CD8-positive, alpha-beta memory T cell (primary cell): ENCODE data around the gene PPP6R1. TPM values are rescaled to one million over a fixed set of nuclear protein-coding genes. Genes with fewer than 3 reads are reported as not detected.

Experiments used
- CTCF ChIA-PET: fragments of 350-600 bp; sonication (Branson Sonifier 250); formaldehyde crosslinking; loops from one replicate; lab custom pipeline; 2021; ENCODE audit warnings: antibody characterized with exemption; lab: Charles Lee
- POLR2A ChIA-PET: fragments of 350-600 bp; sonication (Branson Sonifier 250); formaldehyde crosslinking; loops from one replicate; lab custom pipeline; 2021; ENCODE audit warnings: antibody characterized with exemption; lab: Charles Lee
- DNase-seq, 5 donors: peaks; one replicate each; pipeline versions ENCODE4 v3.0.0 to v3.0.0-alpha.2; 2020 to 2022; ENCODE audit warnings: mixed read lengths in 1 of 5
- H3K27ac ChIP-seq: one replicate; pipeline ENCODE4 v1.7.0; 2013; ENCODE audit warnings: low read depth, mild to moderate bottlenecking, low read length, moderate library complexity
- H3K27me3 ChIP-seq: 2 replicates; pipeline ENCODE4 v1.7.0; 2013; ENCODE audit warnings: low read length, mild to moderate bottlenecking; ENCODE audit not compliant: insufficient read depth, poor library complexity, severe bottlenecking
- H3K36me3 ChIP-seq: 2 replicates; pipeline ENCODE4 v1.7.0; 2013; ENCODE audit warnings: mild to moderate bottlenecking, low read length, moderate library complexity; ENCODE audit not compliant: insufficient read depth
- H3K4me1 ChIP-seq: 2 replicates; pipeline ENCODE4 v1.7.0; 2013; ENCODE audit warnings: mild to moderate bottlenecking, low read length, moderate library complexity; ENCODE audit not compliant: insufficient read depth
- H3K4me3 ChIP-seq: 2 replicates; pipeline ENCODE4 v1.7.0; 2013; ENCODE audit warnings: mild to moderate bottlenecking, low read length
- H3K9me3 ChIP-seq: 2 replicates; pipeline ENCODE4 v1.7.0; 2013; ENCODE audit warnings: mild to moderate bottlenecking, low read length
- H3K27ac Mint-ChIP-seq, 8 donors: one replicate each; pipeline ENCODE4 v1.8.0; 2020 to 2021; ENCODE audit warnings: mixed read lengths in 8 of 8, mild to moderate bottlenecking in 6 of 8, inconsistent platforms in 3 of 8, moderate library complexity in 3 of 8
- H3K27me3 Mint-ChIP-seq, 2 donors: one replicate each; pipeline ENCODE4 v1.8.0; 2020 to 2021; ENCODE audit warnings: mixed read lengths in 2 of 2, mild to moderate bottlenecking in 1 of 2, moderate library complexity in 1 of 2
- H3K36me3 Mint-ChIP-seq, 3 donors: one replicate each; pipeline ENCODE4 v1.8.0; 2020 to 2021; ENCODE audit warnings: mixed read lengths in 3 of 3, inconsistent platforms in 1 of 3, mild to moderate bottlenecking in 1 of 3
- H3K4me1 Mint-ChIP-seq, 3 donors: one replicate each; pipeline ENCODE4 v1.8.0; 2020 to 2021; ENCODE audit warnings: mixed read lengths in 3 of 3, inconsistent platforms in 1 of 3, mild to moderate bottlenecking in 1 of 3
- H3K4me3 Mint-ChIP-seq, 7 donors: one replicate each; pipeline ENCODE4 v1.8.0; 2020 to 2021; ENCODE audit warnings: mixed read lengths in 7 of 7, mild to moderate bottlenecking in 6 of 7, moderate library complexity in 4 of 7, inconsistent platforms in 2 of 7
- H3K9me3 Mint-ChIP-seq, 5 donors: one replicate each; pipeline ENCODE4 v1.8.0; 2020 to 2022; ENCODE audit warnings: mixed read lengths in 5 of 5, mild to moderate bottlenecking in 3 of 5, moderate library complexity in 2 of 5, inconsistent platforms in 1 of 5
- polyA plus RNA-seq: library from polyadenylated mRNA; unstranded; fragments of 300-500 nt; fragmentation: Illumina TruSeq; gene quantifications from one replicate; pipeline ENCODE4 v1.2.3, GENCODE V29; 2021
- total RNA-seq, 2 experiments: library from RNA; stranded (reverse); gene quantifications; one replicate each; pipeline ENCODE4 v1.2.3, GENCODE V29; 2021

PPP6R1 gene
- total and polyA plus RNA-seq, 3 experiments from 2014 or later: 143 to 225 (median 216) TPM

DNA sequence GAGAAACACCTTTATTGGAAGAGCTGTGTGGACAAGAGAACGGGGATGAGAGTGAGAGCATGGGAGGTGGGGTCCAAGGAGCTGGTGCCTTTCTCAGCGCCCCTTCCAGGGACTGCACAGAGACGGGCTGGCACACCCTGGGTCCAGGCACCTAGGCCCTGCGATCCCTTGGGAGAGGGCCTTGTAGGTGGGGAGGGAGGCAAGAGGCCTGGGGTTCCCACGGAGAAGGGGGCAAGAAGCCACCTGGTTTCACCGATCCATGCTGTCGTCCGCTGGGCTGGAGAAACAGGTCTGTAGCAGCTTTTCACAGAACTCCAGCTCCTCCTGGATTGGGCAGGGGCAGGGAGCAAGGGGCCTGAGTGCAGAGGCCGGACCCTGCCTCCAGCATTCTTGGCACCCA lies 3.5 kb upstream of the PPP6R1 start:
- DNase-seq: no peak
- Histone ChIP-seq H3K27me3 (no peaks in the 10 kb centered on the region), H3K4me3 (no peak overlapping the region), H3K4me1 (peaks cover 7% of the 10 kb centered on the region), H3K36me3 (no peaks in the 10 kb centered on the region), H3K27ac (no peak overlapping the region), H3K9me3 (no peaks in the 10 kb centered on the region)
- peaks cover 18 to 19% (median 19%) of the 10 kb centered on the region in 3 donors for H3K4me1 Mint-ChIP-seq
- peak overlapping the region in 3 of 8 donors; percentile 40 to 70 (median 44) for H3K27ac Mint-ChIP-seq
- H3K27me3 Mint-ChIP-seq: no peaks in the 10 kb centered on the region
- H3K4me3 Mint-ChIP-seq: no peak overlapping the region
- H3K9me3 Mint-ChIP-seq: peaks cover 0 to 3% (median 0%) of the 10 kb centered on the region in 5 donors
- ChIA-PET POLR2A (interaction anchor here (0.6 to 1.6 kb wide), 3 partner anchors 14 to 18 kb away, joined by 3 to 6 read pairs (median 4); partner anchors contain the start of gene HSPBP1), CTCF (no interaction called here)
- H3K36me3 Mint-ChIP-seq: peaks cover 5 to 28% (median 6%) of the 10 kb centered on the region in 3 donors

- Histone ChIP-seq H3K36me3 (no peaks in the 10 kb centered on the region), H3K9me3 (no peaks in the 10 kb centered on the region), H3K27ac (no peak overlapping the region), H3K27me3 (no peaks in the 10 kb centered on the region), H3K4me3 (no peak overlapping the region), H3K4me1 (peaks cover 14% of the 10 kb centered on the region)
- no peak overlapping the region for H3K4me3 Mint-ChIP-seq
- no peak for DNase-seq
- H3K27me3 Mint-ChIP-seq: no peaks in the 10 kb centered on the region
- POLR2A ChIA-PET: interaction anchor here (0.5 to 1.6 kb wide), 4 partner anchors 17 to 373 kb away, joined by 3 to 8 read pairs (median 4); partner anchors contain the start of gene HSPBP1
- peaks cover 5 to 32% (median 6%) of the 10 kb centered on the region in 3 donors for H3K36me3 Mint-ChIP-seq
- H3K4me1 Mint-ChIP-seq: peaks cover 24 to 25% (median 24%) of the 10 kb centered on the region in 3 donors
- peaks cover 0 to 3% (median 0%) of the 10 kb centered on the region in 5 donors for H3K9me3 Mint-ChIP-seq
- H3K27ac Mint-ChIP-seq: no peak overlapping the region
- CTCF ChIA-PET: interaction anchor here (1.7 kb wide), 2 partner anchors 156 to 242 kb away, joined by 3 to 4 read pairs; no protein-coding TSS in a partner anchor
Observed at GRCh38 chr19:55261671-55262126, 2.9 kb upstream of the PPP6R1 start.

GRCh38 chr19:55259540-55260210 lies 858 bp upstream of the PPP6R1 start:
- Mint-ChIP-seq H3K9me3 (no peaks in the 10 kb centered on the region), H3K36me3 (peaks cover 0 to 35% (median 2%) of the 10 kb centered on the region in 3 donors), H3K4me3 (peak overlapping the region; percentile 90 to 97 (median 92)), H3K27ac (peak overlapping the region; percentile 96 to 99 (median 98)), H3K4me1 (peaks cover 39 to 40% (median 39%) of the 10 kb centered on the region in 3 donors), H3K27me3 (no peaks in the 10 kb centered on the region)
- H3K27ac ChIP-seq: peak overlapping the region; percentile 91
- CTCF ChIA-PET: interaction anchor here (0.7 to 2.7 kb wide), 10 partner anchors 16 to 394 kb away, joined by 3 to 9 read pairs (median 4); partner anchors contain the start of genes HSPBP1 and TMEM238
- no peak for DNase-seq
- H3K27me3 ChIP-seq: no peaks in the 10 kb centered on the region
- POLR2A ChIA-PET: interaction anchor here (0.7 to 2.3 kb wide), 12 partner anchors 9 to 340 kb away, joined by 3 to 33 read pairs (median 4); partner anchors contain the start of genes FIZ1, HSPBP1, KMT5C and NAT14
- H3K9me3 ChIP-seq: no peaks in the 10 kb centered on the region
- H3K4me3 ChIP-seq: peak overlapping the region; percentile 82
- peaks cover 34% of the 10 kb centered on the region for H3K4me1 ChIP-seq
- no peaks in the 10 kb centered on the region for H3K36me3 ChIP-seq

- peaks cover 44% of the 10 kb centered on the region for H3K4me1 ChIP-seq
- ChIA-PET POLR2A (interaction anchor here (0.7 to 2.3 kb wide), 8 partner anchors 21 to 380 kb away, joined by 3 to 33 read pairs (median 5); partner anchors contain the start of genes HSPBP1, KMT5C, TMEM238 and UBE2S), CTCF (interaction anchor here (0.8 to 1.3 kb wide), 3 partner anchors 14 to 117 kb away, joined by 3 read pairs; no protein-coding TSS in a partner anchor)
- Mint-ChIP-seq H3K4me1 (peaks cover 48 to 52% (median 48%) of the 10 kb centered on the region in 3 donors), H3K4me3 (peak overlapping the region; percentile 90 to 97 (median 93)), H3K27ac (peak overlapping the region; percentile 68 to 99 (median 98)), H3K27me3 (peaks cover 0 to 3% of the 10 kb centered on the region in 2 donors), H3K36me3 (peaks cover 0 to 45% (median 3%) of the 10 kb centered on the region in 3 donors), H3K9me3 (no peaks in the 10 kb centered on the region)
- no peaks in the 10 kb centered on the region for H3K36me3 ChIP-seq
- no peaks in the 10 kb centered on the region for H3K27me3 ChIP-seq
- H3K27ac ChIP-seq: peak overlapping the region; percentile 91
- peak in 3 of 5 donors; percentile 45 to 71 (median 53) for DNase-seq
- H3K4me3 ChIP-seq: peak overlapping the region; percentile 82
- no peaks in the 10 kb centered on the region for H3K9me3 ChIP-seq
Observed at GRCh38 chr19:55258476-55258827, 365 bp downstream of the PPP6R1 start.

- peak overlapping the region; percentile 95 to 98 (median 98) for H3K4me3 Mint-ChIP-seq
- Histone ChIP-seq H3K27ac (peak overlapping the region; percentile 83), H3K27me3 (no peaks in the 10 kb centered on the region), H3K4me3 (peak overlapping the region; percentile 89), H3K9me3 (no peaks in the 10 kb centered on the region), H3K4me1 (peaks cover 51% of the 10 kb centered on the region), H3K36me3 (no peaks in the 10 kb centered on the region)
- CTCF ChIA-PET: interaction anchor here (0.8 kb wide), 1 partner anchor 116 kb away, joined by 3 read pairs; no protein-coding TSS in a partner anchor
- H3K36me3 Mint-ChIP-seq: peaks cover 0 to 39% (median 3%) of the 10 kb centered on the region in 3 donors
- peaks cover 51 to 59% (median 54%) of the 10 kb centered on the region in 3 donors for H3K4me1 Mint-ChIP-seq
- DNase-seq: peak in 1 of 5 donors; percentile 43
- peak overlapping the region; percentile 95 to 99 (median 98) for H3K27ac Mint-ChIP-seq
- no peaks in the 10 kb centered on the region for H3K9me3 Mint-ChIP-seq
- POLR2A ChIA-PET: interaction anchor here (0.7 to 1.2 kb wide), 3 partner anchors 22 to 397 kb away, joined by 3 to 6 read pairs (median 3); partner anchors contain the start of genes HSPBP1 and U2AF2
- peaks cover 0 to 3% of the 10 kb centered on the region in 2 donors for H3K27me3 Mint-ChIP-seq
Observed at GRCh38 chr19:55257461-55258420, 1.1 kb downstream of the PPP6R1 start.

DNA sequence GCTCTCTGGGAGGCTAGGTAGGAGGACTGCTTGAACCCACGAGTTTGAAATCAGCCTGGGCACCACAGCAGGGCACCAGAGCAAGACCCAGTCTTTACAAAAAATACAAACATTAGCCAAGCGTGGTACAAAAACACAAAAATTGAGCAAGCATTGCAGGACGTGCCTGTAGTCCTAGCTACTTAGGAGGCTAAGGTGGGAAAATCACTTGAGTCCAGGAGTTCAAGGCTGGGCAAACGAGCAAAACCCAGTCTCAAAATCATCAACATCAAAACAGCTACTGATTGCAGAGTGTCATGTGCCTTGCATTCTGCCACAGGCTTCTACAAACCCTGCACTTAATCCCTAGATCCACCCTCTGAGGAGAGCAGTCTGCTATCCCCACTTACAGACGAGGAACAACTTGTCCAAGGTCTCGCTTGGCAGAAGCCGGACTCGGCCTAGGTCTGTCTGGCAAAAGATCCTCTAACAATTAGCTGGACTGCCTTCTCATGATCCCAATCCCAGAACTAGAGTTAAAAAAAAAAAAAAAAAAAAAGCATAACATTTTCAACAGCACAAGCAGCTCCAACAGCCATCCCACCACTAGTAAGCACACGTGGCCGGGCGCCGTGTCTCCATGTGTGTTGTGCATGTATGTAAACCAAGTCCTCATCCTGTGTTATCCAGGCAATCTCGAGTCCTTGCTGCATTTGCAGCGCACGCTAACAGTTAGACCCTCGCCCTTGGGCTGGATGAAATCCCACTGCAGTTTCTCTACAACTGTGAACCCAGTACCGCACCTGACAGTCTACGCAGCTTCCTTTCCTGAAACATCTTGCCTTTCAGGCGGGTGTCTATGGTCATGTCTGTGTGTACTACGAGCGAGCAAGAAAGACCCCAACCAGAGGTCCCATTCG lies 2.0 kb downstream of the PPP6R1 start:
- CTCF ChIA-PET: interaction anchor here (1.1 to 1.2 kb wide), 2 partner anchors 23 to 45 kb away, joined by 3 to 6 read pairs; partner anchors contain the start of gene HSPBP1
- peak overlapping the region; percentile 89 for H3K4me3 ChIP-seq
- H3K27me3 ChIP-seq: no peaks in the 10 kb centered on the region
- Mint-ChIP-seq H3K27ac (peak overlapping the region; percentile 95 to 99 (median 98)), H3K4me3 (peak overlapping the region; percentile 95 to 98 (median 98)), H3K27me3 (peaks cover 0 to 3% of the 10 kb centered on the region in 2 donors), H3K4me1 (peaks cover 58 to 69% (median 61%) of the 10 kb centered on the region in 3 donors), H3K36me3 (peaks cover 0 to 33% (median 2%) of the 10 kb centered on the region in 3 donors), H3K9me3 (no peaks in the 10 kb centered on the region)
- POLR2A ChIA-PET: interaction anchor here (0.7 to 4.7 kb wide), 5 partner anchors 23 to 398 kb away, joined by 3 to 15 read pairs (median 6); partner anchors contain the start of genes HSPBP1, KMT5C and U2AF2
- peak overlapping the region; percentile 83 for H3K27ac ChIP-seq
- no peaks in the 10 kb centered on the region for H3K9me3 ChIP-seq
- peaks cover 60% of the 10 kb centered on the region for H3K4me1 ChIP-seq
- peak in 2 of 5 donors; percentile 14 to 35 for DNase-seq
- no peaks in the 10 kb centered on the region for H3K36me3 ChIP-seq
